Endodermal cell (in vitro differentiated cells): ENCODE data around the gene MSH3. TPM values are rescaled to one million over a fixed set of nuclear protein-coding genes. Genes with fewer than 3 reads are reported as not detected.

ENCODE experiments used
- DNase-seq: peaks from one replicate; pipeline ENCODE4 v3.0.0-alpha.2; 2017
- H3K27ac ChIP-seq: 2 replicates; pipeline ENCODE4 v1.5.1; 2013; ENCODE audit warnings: mild to moderate bottlenecking, low read depth, low read length, moderate library complexity
- H3K27me3 ChIP-seq: 2 replicates; pipeline ENCODE4 v1.6.1; 2013; ENCODE audit warnings: mild to moderate bottlenecking, low read length, moderate library complexity; ENCODE audit not compliant: insufficient read depth, control insufficient read depth, poor library complexity, severe bottlenecking
- H3K36me3 ChIP-seq: 2 replicates; pipeline ENCODE4 v1.7.0; 2013; ENCODE audit warnings: mild to moderate bottlenecking, low read length, moderate library complexity; ENCODE audit not compliant: control insufficient read depth, insufficient read depth
- H3K4me1 ChIP-seq: one replicate; pipeline ENCODE4 v1.7.0; 2013; ENCODE audit warnings: low read length; ENCODE audit not compliant: control insufficient read depth, insufficient read depth
- H3K4me3 ChIP-seq: 2 replicates; pipeline ENCODE4 v1.5.1; 2013; ENCODE audit warnings: mild to moderate bottlenecking, low read length, moderate library complexity
- H3K9ac ChIP-seq: 2 replicates; pipeline ENCODE4 v1.6.1; 2013; ENCODE audit warnings: mild to moderate bottlenecking, low read length, moderate library complexity; ENCODE audit not compliant: poor library complexity, severe bottlenecking; ENCODE audit errors: extremely low read depth
- H3K9me3 ChIP-seq: 2 replicates; pipeline ENCODE4 v1.6.1; 2013; ENCODE audit warnings: mild to moderate bottlenecking, low read length, moderate library complexity; ENCODE audit not compliant: control insufficient read depth
- H3K27ac Mint-ChIP-seq: 2 replicates; pipeline ENCODE4 v1.8.0; 2020; ENCODE audit warnings: mixed read lengths
- H3K27me3 Mint-ChIP-seq: 2 replicates; pipeline ENCODE4 v1.8.0; 2021; ENCODE audit warnings: mild to moderate bottlenecking, mixed read lengths; ENCODE audit not compliant: insufficient read depth
- H3K36me3 Mint-ChIP-seq: 2 replicates; pipeline ENCODE4 v1.8.0; 2020; ENCODE audit warnings: low read depth, mixed read lengths
- H3K4me1 Mint-ChIP-seq: 2 replicates; pipeline ENCODE4 v1.8.0; 2020; ENCODE audit warnings: mixed read lengths
- H3K4me3 Mint-ChIP-seq: 2 replicates; pipeline ENCODE4 v1.8.0; 2020; ENCODE audit warnings: mild to moderate bottlenecking, moderate library complexity, mixed read lengths
- H3K9me3 Mint-ChIP-seq: 2 replicates; pipeline ENCODE4 v1.8.0; 2020; ENCODE audit warnings: mild to moderate bottlenecking, mixed read lengths
- WGBS, 2 experiments: methylation state at CpG; one replicate each; pipeline versions ENCODE4 v1.1.5 to v1.1.7; 2013; ENCODE audit warnings: missing lambda C conversion rate in 2 of 2, mixed read lengths in 1 of 2; ENCODE audit not compliant: insufficient coverage in 1 of 2, insufficient read length in 1 of 2; 5-methylcytosine and 5-hydroxymethylcytosine counted together
- total RNA-seq, 2 donors: library from RNA; stranded (reverse); fragmentation: NEBNext Ultra II Directional in 1 of 2; extraction: Animal tissue kit (Norgen Biotek cat#: 25700) in 1 of 2; gene quantifications; 2 replicates in 1 of 2; 3 replicates in 1 of 2; pipeline ENCODE4 v1.2.1, GENCODE V29; 2021
- TF ChIP-seq, protein P1 (sequence below): fragments of 200-600 bp; sonication (generic); conservative IDR thresholded peaks from 2 replicates; pipeline ENCODE4 v1.5.0; 2021; ENCODE audit warnings: antibody characterized with exemption, mild to moderate bottlenecking

Gene MSH3
- total RNA-seq, 2 donors from 2014 or later, result 17.3 to 25.2 TPM

- no peak overlapping the region for H3K9ac ChIP-seq
- H3K27me3 ChIP-seq, result no peaks in the 10 kb centered on the region
- TF ChIP-seq, protein P1, sequence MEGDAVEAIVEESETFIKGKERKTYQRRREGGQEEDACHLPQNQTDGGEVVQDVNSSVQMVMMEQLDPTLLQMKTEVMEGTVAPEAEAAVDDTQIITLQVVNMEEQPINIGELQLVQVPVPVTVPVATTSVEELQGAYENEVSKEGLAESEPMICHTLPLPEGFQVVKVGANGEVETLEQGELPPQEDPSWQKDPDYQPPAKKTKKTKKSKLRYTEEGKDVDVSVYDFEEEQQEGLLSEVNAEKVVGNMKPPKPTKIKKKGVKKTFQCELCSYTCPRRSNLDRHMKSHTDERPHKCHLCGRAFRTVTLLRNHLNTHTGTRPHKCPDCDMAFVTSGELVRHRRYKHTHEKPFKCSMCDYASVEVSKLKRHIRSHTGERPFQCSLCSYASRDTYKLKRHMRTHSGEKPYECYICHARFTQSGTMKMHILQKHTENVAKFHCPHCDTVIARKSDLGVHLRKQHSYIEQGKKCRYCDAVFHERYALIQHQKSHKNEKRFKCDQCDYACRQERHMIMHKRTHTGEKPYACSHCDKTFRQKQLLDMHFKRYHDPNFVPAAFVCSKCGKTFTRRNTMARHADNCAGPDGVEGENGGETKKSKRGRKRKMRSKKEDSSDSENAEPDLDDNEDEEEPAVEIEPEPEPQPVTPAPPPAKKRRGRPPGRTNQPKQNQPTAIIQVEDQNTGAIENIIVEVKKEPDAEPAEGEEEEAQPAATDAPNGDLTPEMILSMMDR, result no peak
- no peak overlapping the region for H3K27ac ChIP-seq
- peaks cover 9% of the 10 kb centered on the region for H3K36me3 ChIP-seq
- Mint-ChIP-seq H3K4me1 (peaks cover 7% of the 10 kb centered on the region), H3K27ac (no peak overlapping the region), H3K36me3 (peaks cover 3% of the 10 kb centered on the region), H3K9me3 (no peaks in the 10 kb centered on the region), H3K27me3 (no peaks in the 10 kb centered on the region), H3K4me3 (no peak overlapping the region)
- WGBS, 2 experiments, result 67 to 77% methylated on average over 3 to 5 of the region's 5 CpGs
- no peak for DNase-seq
- H3K9me3 ChIP-seq, result no peaks in the 10 kb centered on the region
- no peak overlapping the region for H3K4me3 ChIP-seq
- peaks cover 4% of the 10 kb centered on the region for H3K4me1 ChIP-seq
Measured at GRCh38 chr5:80698369-80698768, 43.9 kb downstream of the MSH3 start.

DNA sequence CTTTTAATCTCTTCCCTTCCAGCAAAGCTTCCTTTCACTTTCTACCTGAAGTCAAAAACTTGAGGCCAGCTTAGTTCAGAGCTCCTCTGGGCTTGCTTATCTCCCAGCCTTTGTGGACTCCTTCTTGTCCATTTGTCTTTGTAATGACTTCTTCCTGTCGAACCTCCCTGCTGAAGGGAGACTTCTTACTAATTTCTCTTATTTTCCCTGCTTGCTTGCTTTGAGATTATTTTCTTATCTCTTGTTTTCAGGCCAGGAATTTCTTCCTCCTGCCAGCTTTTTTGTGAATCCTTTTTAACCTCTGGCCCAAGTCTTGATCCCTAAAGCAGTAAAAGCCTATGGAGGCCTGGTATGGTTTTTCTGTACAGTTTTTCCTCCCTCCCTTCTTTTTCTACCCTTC, 47.1 kb downstream of the MSH3 start:
- H3K4me1 ChIP-seq, result peaks cover 7% of the 10 kb centered on the region
- no peak for DNase-seq
- H3K27ac Mint-ChIP-seq, result peak overlapping the region; percentile 6
- no peaks in the 10 kb centered on the region for H3K27me3 ChIP-seq
- H3K4me3 ChIP-seq, result no peak overlapping the region
- H3K36me3 ChIP-seq, result peaks cover 9% of the 10 kb centered on the region
- 33 to 51% methylated on average over 1 of the region's 1 CpG for WGBS, 2 experiments
- no peak overlapping the region for H3K27ac ChIP-seq
- no peak overlapping the region for H3K4me3 Mint-ChIP-seq
- TF ChIP-seq, protein P1, result no peak
- no peaks in the 10 kb centered on the region for H3K27me3 Mint-ChIP-seq
- peaks cover 11% of the 10 kb centered on the region for H3K36me3 Mint-ChIP-seq
- no peak overlapping the region for H3K9ac ChIP-seq
- H3K9me3 ChIP-seq, result peaks cover 5% of the 10 kb centered on the region
- H3K9me3 Mint-ChIP-seq, result no peaks in the 10 kb centered on the region
- H3K4me1 Mint-ChIP-seq, result peaks cover 15% of the 10 kb centered on the region

DNA sequence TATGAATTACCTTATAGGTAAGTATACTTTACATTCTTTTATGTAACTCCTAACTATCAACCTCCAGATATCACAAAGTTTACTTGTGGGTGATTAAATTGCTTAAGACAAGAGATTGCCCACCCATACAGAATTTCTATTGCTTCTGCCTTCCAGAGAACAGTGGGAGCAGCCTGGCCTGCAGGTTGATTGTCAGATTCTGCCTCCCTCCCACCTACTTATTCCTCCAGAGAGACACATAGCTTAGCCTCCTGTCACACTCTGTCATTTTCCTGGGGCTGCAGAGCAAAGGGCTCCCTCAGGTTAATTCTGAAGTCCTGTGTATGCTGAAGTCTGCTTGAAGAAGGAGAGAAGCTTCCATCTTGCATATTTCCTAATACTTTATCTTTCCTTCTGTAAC, 48.8 kb downstream of the MSH3 start:
- no peak for DNase-seq
- peaks cover 7% of the 10 kb centered on the region for H3K4me1 ChIP-seq
- no peak overlapping the region for H3K4me3 Mint-ChIP-seq
- TF ChIP-seq, protein P1, result no peak
- no peaks in the 10 kb centered on the region for H3K27me3 Mint-ChIP-seq
- no peaks in the 10 kb centered on the region for H3K27me3 ChIP-seq
- peaks cover 15% of the 10 kb centered on the region for H3K36me3 Mint-ChIP-seq
- H3K4me1 Mint-ChIP-seq, result peaks cover 15% of the 10 kb centered on the region
- H3K9ac ChIP-seq, result no peak overlapping the region
- H3K27ac Mint-ChIP-seq, result no peak overlapping the region
- H3K9me3 Mint-ChIP-seq, result no peaks in the 10 kb centered on the region
- H3K9me3 ChIP-seq, result peaks cover 5% of the 10 kb centered on the region
- no peak overlapping the region for H3K4me3 ChIP-seq
- no peaks in the 10 kb centered on the region for H3K36me3 ChIP-seq
- no peak overlapping the region for H3K27ac ChIP-seq
